Tibial artery (tissue), 4 donors: Measurements from ENCODE around the gene TFAP2A.

Experiments
- DNase-seq, 2 donors: peaks; one replicate each; pipeline ENCODE4 v3.0.0-alpha.2; 2019
- H3K27ac ChIP-seq, 2 donors: fragments of 200-600 bp; sonication (generic) in 1 of 2; 1 replicate in 1 of 2; 2 replicates in 1 of 2; pipeline ENCODE4 v1.5.1; 2018 to 2019; ENCODE audit warnings: mild to moderate bottlenecking in 1 of 2
- H3K27me3 ChIP-seq, 2 donors: fragments of 200-600 bp; sonication (generic) in 1 of 2; one replicate each; pipeline versions ENCODE4 v1.5.1 to v1.6.0; 2016 to 2019
- H3K36me3 ChIP-seq, 3 donors: fragments of 200-600 bp; sonication (generic) in 2 of 3; one replicate each; pipeline ENCODE4 v1.5.1; 2016 to 2019; ENCODE audit warnings: mild to moderate bottlenecking in 2 of 3
- H3K4me1 ChIP-seq, 4 donors: fragments of 200-600 bp; sonication (generic) in 2 of 4; 1 replicate in 3 of 4; 2 replicates in 1 of 4; pipeline ENCODE4 v1.5.1; 2016 to 2019
- H3K4me3 ChIP-seq, 2 donors: fragments of 200-600 bp; sonication (generic) in 1 of 2; 1 replicate in 1 of 2; 2 replicates in 1 of 2; pipeline ENCODE4 v1.5.1; 2018 to 2019; ENCODE audit warnings: mild to moderate bottlenecking in 2 of 2
- H3K9me3 ChIP-seq, 3 donors: fragments of 200-600 bp; sonication (generic) in 1 of 3; one replicate each; pipeline ENCODE4 v1.5.1; 2016 to 2019
- intact Hi-C: fragments of 100-400 bp; cut with DNase I; formaldehyde crosslinking; loops from one replicate; pipeline ENCODE4 v1.15.0; 2023; ENCODE audit warnings: low total_unique reads
- TF ChIP-seq, protein P1 (sequence below), 2 experiments: fragments of 200-600 bp in 1 of 2; fragments of 450-650 bp in 1 of 2; IDR thresholded peaks; one replicate each; pipeline ENCODE4 v1.5.1; 2017 to 2019; ENCODE audit warnings: antibody characterized with exemption in 2 of 2, mild to moderate bottlenecking in 1 of 2, moderate library complexity in 1 of 2

TFAP2A gene

DNA sequence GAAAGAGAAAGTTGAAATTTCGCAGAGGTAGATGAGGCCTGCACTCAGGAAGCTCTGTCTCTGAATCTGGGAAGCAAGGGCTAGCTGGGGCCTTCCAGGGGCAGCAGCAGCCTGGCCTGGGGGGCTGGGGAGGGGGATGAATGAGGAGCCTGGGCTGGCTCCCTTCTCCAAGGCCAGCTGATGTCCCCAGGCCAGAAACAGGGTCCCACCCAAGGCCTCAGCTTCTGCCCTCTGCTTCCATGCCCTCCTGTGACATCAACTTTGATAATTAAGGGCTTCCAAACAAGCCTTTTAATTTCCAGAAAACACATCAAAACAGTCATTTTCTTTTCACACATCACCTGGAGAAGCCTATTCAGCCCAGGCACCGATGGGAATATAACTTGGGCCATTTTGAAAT lies 15.4 kb downstream of the TFAP2A start:
- no peak for DNase-seq
- Histone ChIP-seq H3K4me1 (peaks cover 0 to 14% (median 11%) of the 10 kb centered on the region in 4 donors), H3K27me3 (peaks cover 0 to 39% of the 10 kb centered on the region in 2 donors), H3K36me3 (peaks cover 0 to 8% (median 0%) of the 10 kb centered on the region in 3 donors), H3K27ac (no peak overlapping the region), H3K9me3 (no peaks in the 10 kb centered on the region), H3K4me3 (no peak overlapping the region)
- intact Hi-C loops: no loop called here
- TF ChIP-seq, protein P1, sequence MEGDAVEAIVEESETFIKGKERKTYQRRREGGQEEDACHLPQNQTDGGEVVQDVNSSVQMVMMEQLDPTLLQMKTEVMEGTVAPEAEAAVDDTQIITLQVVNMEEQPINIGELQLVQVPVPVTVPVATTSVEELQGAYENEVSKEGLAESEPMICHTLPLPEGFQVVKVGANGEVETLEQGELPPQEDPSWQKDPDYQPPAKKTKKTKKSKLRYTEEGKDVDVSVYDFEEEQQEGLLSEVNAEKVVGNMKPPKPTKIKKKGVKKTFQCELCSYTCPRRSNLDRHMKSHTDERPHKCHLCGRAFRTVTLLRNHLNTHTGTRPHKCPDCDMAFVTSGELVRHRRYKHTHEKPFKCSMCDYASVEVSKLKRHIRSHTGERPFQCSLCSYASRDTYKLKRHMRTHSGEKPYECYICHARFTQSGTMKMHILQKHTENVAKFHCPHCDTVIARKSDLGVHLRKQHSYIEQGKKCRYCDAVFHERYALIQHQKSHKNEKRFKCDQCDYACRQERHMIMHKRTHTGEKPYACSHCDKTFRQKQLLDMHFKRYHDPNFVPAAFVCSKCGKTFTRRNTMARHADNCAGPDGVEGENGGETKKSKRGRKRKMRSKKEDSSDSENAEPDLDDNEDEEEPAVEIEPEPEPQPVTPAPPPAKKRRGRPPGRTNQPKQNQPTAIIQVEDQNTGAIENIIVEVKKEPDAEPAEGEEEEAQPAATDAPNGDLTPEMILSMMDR (IDR thresholded peaks at IDR 0.05): no peak

DNA sequence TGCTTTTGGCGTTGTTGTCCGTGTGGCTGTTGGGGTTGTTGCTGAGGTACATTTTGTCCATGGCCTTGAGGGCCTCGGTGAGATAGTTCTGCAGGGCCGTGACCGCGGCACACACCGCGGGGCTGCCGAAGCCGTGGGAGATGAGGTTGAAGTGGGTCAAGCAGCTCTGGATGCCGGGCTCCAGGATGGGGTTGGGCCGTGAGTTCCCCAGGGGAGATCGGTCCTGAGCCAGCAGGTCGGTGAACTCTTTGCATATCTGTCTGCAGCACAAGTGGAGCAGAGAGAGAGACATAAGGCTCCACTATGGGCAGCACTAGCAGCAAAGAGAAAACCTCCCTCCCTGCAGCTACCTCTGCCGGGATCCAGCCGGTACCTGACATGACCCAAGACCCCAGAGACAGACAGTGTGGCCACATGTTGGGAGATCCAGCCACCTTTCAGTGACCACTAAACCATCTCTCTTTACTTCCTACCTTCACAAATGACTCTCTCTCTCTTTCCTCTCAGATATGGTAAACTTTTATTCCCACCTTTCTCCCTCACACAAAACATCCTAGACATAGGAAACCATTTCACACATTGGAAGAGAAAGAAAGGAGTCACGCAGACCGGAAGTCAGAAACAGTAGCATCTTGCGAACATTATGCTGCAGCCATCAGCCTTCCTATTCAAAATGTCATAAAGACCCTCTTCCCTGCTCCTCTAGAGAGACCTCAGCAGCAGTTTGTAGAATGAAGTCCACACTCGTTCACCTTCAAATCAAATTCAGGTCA lies 16.2 kb downstream of the TFAP2A start:
- no peak overlapping the region for H3K27ac ChIP-seq
- TF ChIP-seq, protein P1 (IDR thresholded peaks at IDR 0.05): no peak
- no peaks in the 10 kb centered on the region for H3K9me3 ChIP-seq
- H3K4me1 ChIP-seq: peaks cover 0 to 10% (median 7%) of the 10 kb centered on the region in 4 donors
- no peak for DNase-seq
- peaks cover 0 to 47% of the 10 kb centered on the region in 2 donors for H3K27me3 ChIP-seq
- intact Hi-C loops: no loop called here
- H3K36me3 ChIP-seq: peaks cover 0 to 8% (median 0%) of the 10 kb centered on the region in 3 donors
- no peak overlapping the region for H3K4me3 ChIP-seq

DNA sequence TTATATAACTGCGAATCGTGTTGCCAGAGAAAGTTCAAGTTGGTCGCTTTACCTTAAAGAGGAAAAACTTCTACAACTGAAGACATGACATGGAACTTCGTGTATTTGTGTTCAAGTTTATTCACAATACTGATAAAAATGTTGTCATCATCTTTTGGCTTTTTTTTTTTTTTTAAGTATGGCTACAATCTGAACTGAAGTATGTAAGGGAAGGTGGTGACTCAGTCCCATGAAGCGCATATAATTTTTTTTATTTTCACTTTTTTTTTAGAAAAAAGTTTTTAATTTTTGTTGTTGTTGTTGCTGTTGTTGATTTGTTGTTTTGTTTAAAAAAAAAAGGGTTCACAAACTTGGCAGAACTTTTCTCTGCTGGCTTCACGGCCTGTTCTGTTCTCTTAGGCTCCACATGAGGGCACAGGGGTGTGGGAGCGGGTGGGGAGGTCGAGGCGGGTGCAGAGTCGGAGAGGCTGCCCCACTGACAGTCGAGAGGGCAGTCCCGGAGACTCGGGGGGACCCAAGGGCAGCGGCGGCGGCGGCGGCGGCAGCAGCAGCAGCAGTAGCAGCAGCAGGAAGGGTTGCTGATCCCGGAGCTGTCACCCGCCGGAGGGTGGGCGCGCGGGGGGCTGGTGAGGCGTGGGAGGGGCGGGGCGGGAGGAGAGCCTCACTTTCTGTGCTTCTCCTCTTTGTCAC lies 17.0 kb downstream of the TFAP2A start:
- no peak for DNase-seq
- peaks cover 0 to 8% (median 0%) of the 10 kb centered on the region in 3 donors for H3K36me3 ChIP-seq
- intact Hi-C loops: no loop called here
- H3K27me3 ChIP-seq: peaks cover 0 to 55% of the 10 kb centered on the region in 2 donors
- H3K9me3 ChIP-seq: no peaks in the 10 kb centered on the region
- TF ChIP-seq, protein P1 (IDR thresholded peaks at IDR 0.05): no peak
- H3K4me1 ChIP-seq: peaks cover 0 to 3% (median under 1%) of the 10 kb centered on the region in 4 donors
- H3K27ac ChIP-seq: no peak overlapping the region
- H3K4me3 ChIP-seq: no peak overlapping the region

DNA sequence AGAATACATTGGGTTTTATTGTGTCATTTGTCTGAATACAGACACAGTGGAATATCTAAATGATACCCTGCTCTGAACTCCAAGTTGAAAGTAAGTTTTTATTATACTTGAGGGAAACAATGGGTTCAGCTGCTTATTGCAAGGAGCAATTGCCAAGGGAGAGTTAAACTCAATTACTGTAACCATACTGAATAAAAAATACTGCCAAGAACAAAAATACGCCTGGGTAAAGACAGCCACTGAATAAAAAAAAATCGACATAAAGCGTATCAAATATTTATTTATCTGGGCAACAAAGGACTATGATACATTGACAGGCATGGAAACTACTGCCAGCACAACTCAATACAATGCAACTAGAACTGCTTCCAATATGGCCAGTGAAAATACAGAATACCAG lies 18.1 kb downstream of the TFAP2A start:
- Histone ChIP-seq H3K27ac (no peak overlapping the region), H3K36me3 (peaks cover 0 to 8% (median 0%) of the 10 kb centered on the region in 3 donors), H3K4me1 (no peaks in the 10 kb centered on the region), H3K9me3 (no peaks in the 10 kb centered on the region), H3K4me3 (no peak overlapping the region), H3K27me3 (peaks cover 0 to 66% of the 10 kb centered on the region in 2 donors)
- intact Hi-C loops: no loop called here
- no peak for DNase-seq
- TF ChIP-seq, protein P1 (IDR thresholded peaks at IDR 0.05): no peak

DNA sequence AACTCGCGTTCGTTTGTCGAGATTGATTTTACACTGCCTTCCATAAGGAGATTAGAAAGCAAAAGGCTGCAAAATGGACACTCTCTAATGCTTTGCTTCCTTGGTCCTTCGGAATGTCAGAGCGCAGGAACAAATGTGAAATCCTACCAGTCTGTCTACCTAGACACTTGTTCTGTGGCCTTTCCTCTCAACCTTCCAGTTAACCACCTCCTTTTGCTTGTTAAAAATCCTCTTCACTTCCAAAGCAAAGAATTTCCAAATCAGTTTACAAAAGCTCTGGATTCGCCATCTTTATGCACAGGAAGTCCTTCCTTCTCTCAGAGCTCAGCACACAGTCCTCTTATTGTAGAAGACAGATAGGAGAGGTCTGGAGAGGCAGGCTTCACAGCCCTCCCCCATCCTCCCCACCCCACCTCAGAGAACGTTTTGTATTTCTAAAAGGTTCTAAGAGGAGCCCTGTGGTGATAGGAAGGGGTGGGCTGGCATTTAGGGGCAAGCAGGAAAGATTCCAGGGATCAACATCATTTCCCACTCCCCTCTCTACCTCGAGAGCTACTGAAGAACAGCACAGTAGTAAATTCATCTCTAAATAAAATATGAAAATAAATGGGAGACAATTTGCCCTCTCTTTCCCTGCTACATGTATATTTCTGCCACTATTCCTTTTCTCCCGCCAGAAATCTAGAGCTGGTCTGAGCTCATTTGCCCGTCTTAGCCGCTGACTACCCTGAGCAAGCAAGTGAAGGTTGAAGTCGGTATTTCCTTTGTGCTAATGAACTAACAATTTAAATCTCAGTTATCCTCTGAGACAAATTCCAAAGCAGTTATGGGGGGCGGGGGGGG lies 18.9 kb downstream of the TFAP2A start:
- peaks cover 0 to 72% of the 10 kb centered on the region in 2 donors for H3K27me3 ChIP-seq
- H3K4me1 ChIP-seq: no peaks in the 10 kb centered on the region
- H3K9me3 ChIP-seq: no peaks in the 10 kb centered on the region
- DNase-seq: no peak
- peaks cover 0 to 8% (median 0%) of the 10 kb centered on the region in 3 donors for H3K36me3 ChIP-seq
- TF ChIP-seq, protein P1 (IDR thresholded peaks at IDR 0.05): no peak
- intact Hi-C loops: no loop called here
- no peak overlapping the region for H3K4me3 ChIP-seq
- H3K27ac ChIP-seq: no peak overlapping the region
